Psoas muscle (tissue), 8 donors: ENCODE data around the gene SERPINE1. TPM values are rescaled to one million over a fixed set of nuclear protein-coding genes. Genes with fewer than 3 reads are reported as not detected.
A peak's percentile ranks its signal among the peaks of the same experiment; 100 is the strongest.

Source experiments
- ATAC-seq, 4 donors: fragments of 200-7000 bp; cut with Tn5 transposase; one replicate each; pipeline ENCODE4 v1.9.1; 2020; ENCODE audit warnings: moderate library complexity in 3 of 4, mild to moderate bottlenecking in 2 of 4
- DNase-seq, 2 donors: peaks; one replicate each; pipeline ENCODE4 v3.0.0-alpha.2; 2020
- H3K27ac ChIP-seq: fragments of 200-600 bp; one replicate; pipeline ENCODE4 v1.8.0; 2022
- H3K27me3 ChIP-seq, 3 donors: fragments of 200-600 bp in 1 of 3; one replicate each; pipeline versions ENCODE4 v1.6.1 to v1.8.0; 2013 to 2022; ENCODE audit warnings: low read length in 2 of 3, mild to moderate bottlenecking in 2 of 3, moderate library complexity in 1 of 3; ENCODE audit not compliant: insufficient read depth in 3 of 3
- H3K36me3 ChIP-seq, 2 donors: fragments of 200-600 bp in 1 of 2; one replicate each; pipeline versions ENCODE4 v1.6.1 to v1.8.0; 2013 to 2022; ENCODE audit warnings: low read depth in 1 of 2, mild to moderate bottlenecking in 1 of 2, moderate library complexity in 1 of 2; ENCODE audit not compliant: insufficient read depth in 1 of 2
- H3K4me1 ChIP-seq: fragments of 200-600 bp; one replicate; pipeline ENCODE4 v1.8.0; 2022
- H3K4me3 ChIP-seq: fragments of 200-600 bp; one replicate; pipeline ENCODE4 v1.8.0; 2022; ENCODE audit warnings: mild to moderate bottlenecking
- H3K9me3 ChIP-seq: fragments of 200-600 bp; one replicate; pipeline ENCODE4 v1.8.0; 2022
- WGBS, 3 donors: extraction: QIAGEN DNeasy Blood & Tissue Kit; methylation state at CpG; one replicate each; pipeline versions ENCODE4 v1.1.6 to v1.1.7; 2013; 5-methylcytosine and 5-hydroxymethylcytosine counted together
- intact Hi-C, 2 donors: fragments of 100-400 bp; cut with DNase I; formaldehyde crosslinking; loops; one replicate each; pipeline versions ENCODE4 v1.11.0 to v1.14.2; 2022
- long read RNA-seq, 2 donors: library from polyadenylated mRNA; unstranded; transcript quantifications; one replicate each; pipeline ENCODE4 v2.0.0, GENCODE V29; 2021
- polyA plus RNA-seq, 3 donors: library from polyadenylated mRNA; stranded (reverse); fragments of 200-250 nt; gene quantifications; one replicate each; pipeline ENCODE4 v1.2.3, GENCODE V29; 2013
- total RNA-seq, 4 donors: library from RNA; stranded (reverse); fragmentation: NEBNext Ultra II Directional in 2 of 4; extraction: Animal tissue kit (Norgen Biotek cat#: 25700) in 2 of 4; gene quantifications; one replicate each; pipeline versions ENCODE4 v1.2.1 to v1.2.4, GENCODE V29; 2021 to 2023
- TF ChIP-seq, protein P1 (sequence below): fragments of 200-600 bp; IDR thresholded peaks from one replicate; pipeline ENCODE4 v1.8.0; 2022; ENCODE audit warnings: antibody characterized with exemption
- donor health status: healthy with polysubstance abuse.
- donor health status: DM: no; HTN: no; CAD: no; lungs with moderate emphysema.
- donor health status: Bipolar disorder and iron deficiency.
- donor health status: healthy.
- donor health status: DM: yes; HTN: yes; CAD: no.
- donor health status: DM: no; HTN: no; CAD: no.
- donor health status: DM: no; HTN: no; CAD: no.
- donor health status: DM: yes; HTN: yes; CAD: no.

SERPINE1 gene
- total RNA-seq (10 to 100 TPM in 1 of 4 donors, 1 to 10 TPM in 3; 7.1 to 14.4 (median 7.4) TPM), polyA plus RNA-seq (100 to 1,000 TPM in 1 of 3 donors, 1 to 10 TPM in 2; 4.3 to 269 (median 5.9) TPM)
- long read RNA-seq, donor 1, partial matches to known transcripts: 4 of 4 reads
- long read RNA-seq, donor 1, other reads (novel, unspliced or antisense): 0 of 4 reads
- long read RNA-seq, donor 2, partial matches to known transcripts: 3 of 7 reads
- long read RNA-seq, donor 2, other reads (novel, unspliced or antisense): 1 of 7 reads

DNA sequence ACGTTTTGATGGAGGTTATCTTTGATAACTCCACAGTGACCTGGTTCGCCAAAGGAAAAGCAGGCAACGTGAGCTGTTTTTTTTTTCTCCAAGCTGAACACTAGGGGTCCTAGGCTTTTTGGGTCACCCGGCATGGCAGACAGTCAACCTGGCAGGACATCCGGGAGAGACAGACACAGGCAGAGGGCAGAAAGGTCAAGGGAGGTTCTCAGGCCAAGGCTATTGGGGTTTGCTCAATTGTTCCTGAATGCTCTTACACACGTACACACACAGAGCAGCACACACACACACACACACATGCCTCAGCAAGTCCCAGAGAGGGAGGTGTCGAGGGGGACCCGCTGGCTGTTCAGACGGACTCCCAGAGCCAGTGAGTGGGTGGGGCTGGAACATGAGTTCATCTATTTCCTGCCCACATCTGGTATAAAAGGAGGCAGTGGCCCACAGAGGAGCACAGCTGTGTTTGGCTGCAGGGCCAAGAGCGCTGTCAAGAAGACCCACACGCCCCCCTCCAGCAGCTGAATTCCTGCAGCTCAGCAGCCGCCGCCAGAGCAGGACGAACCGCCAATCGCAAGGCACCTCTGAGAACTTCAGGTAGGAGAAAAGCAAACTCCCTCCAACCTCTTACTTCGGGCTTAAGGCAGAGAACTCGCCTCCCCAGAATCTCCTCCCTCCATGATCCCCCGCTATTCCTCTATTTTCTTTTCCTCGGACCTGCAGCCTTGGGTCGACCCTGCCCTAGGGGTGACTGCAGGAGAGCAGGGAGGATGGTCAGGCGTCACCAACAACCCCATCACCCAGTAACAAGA lies at the start of gene SERPINE1:
Gene SERPINE1, plus strand, starts transcription at position 454 of the 809 bp plus-strand sequence. CDS start 1,290 bp downstream, outside the sequence.
- Histone ChIP-seq H3K27me3 (peaks cover 0 to 60% (median 5%) of the 10 kb centered on the region in 3 donors), H3K4me1 (peaks cover 8% of the 10 kb centered on the region), H3K27ac (peak within 1 kb of the TSS; percentile 60), H3K36me3 (peaks cover 0 to 4% of the 10 kb centered on the region in 2 donors), H3K4me3 (peak within 1 kb of the TSS; percentile 52), H3K9me3 (no peaks in the 10 kb centered on the region)
- TF ChIP-seq, protein P1, sequence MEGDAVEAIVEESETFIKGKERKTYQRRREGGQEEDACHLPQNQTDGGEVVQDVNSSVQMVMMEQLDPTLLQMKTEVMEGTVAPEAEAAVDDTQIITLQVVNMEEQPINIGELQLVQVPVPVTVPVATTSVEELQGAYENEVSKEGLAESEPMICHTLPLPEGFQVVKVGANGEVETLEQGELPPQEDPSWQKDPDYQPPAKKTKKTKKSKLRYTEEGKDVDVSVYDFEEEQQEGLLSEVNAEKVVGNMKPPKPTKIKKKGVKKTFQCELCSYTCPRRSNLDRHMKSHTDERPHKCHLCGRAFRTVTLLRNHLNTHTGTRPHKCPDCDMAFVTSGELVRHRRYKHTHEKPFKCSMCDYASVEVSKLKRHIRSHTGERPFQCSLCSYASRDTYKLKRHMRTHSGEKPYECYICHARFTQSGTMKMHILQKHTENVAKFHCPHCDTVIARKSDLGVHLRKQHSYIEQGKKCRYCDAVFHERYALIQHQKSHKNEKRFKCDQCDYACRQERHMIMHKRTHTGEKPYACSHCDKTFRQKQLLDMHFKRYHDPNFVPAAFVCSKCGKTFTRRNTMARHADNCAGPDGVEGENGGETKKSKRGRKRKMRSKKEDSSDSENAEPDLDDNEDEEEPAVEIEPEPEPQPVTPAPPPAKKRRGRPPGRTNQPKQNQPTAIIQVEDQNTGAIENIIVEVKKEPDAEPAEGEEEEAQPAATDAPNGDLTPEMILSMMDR: no peak
- peak; percentile 91 to 94 for DNase-seq
- 3 to 5% (median 5%) methylated on average over 22 of the region's 22 CpGs for WGBS, 3 donors
- peak; percentile 69 to 83 (median 80) for ATAC-seq
- intact Hi-C loops: no loop called here

DNA sequence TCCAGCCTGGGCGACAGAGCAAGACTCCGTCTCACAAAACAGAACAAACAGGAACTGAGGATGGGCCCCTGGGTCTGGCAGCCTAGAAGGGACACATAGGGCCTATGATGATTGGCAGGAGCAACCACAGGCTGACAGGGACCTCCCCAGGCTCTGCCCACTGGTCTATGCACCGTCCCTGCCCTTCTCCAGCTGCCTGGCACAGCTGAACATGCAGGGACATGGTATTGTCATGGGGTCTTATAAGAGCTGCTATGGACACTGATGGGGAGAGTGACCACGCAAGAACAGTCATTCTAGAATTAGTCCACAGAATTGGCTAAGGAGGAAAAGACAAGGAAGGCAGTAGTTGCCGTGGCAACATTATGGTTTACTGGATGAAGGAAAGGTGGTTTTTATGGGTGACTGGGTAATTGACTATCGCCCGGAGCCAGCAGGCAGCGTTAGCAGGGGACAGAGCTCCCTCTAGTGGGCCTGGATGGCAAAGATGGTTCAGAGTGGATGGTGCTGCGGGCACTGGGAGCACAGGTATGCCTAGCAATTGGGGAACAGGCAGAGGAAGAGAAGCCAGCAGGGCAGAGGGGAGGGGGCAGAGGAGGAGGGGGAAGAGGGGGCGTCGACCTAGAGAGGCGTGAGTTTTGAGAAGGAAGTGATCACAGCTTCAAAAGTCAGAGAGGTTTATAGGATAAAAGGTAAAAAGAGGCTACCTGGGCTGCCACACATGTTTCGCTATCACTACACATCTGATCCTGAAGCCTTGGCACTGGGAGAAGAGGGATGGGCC lies 49.4 kb upstream of the SERPINE1 start:
- no peak overlapping the region for H3K27ac ChIP-seq
- DNase-seq (peak; percentile 70 to 77), ATAC-seq (peak; percentile 72 to 91 (median 84))
- H3K9me3 ChIP-seq: no peaks in the 10 kb centered on the region
- intact Hi-C loops: loop anchor here (5.0 kb wide), 1 partner anchor 180 kb away; the partner anchor contains the start of gene ACHE (in 2 of the 2)
- H3K4me1 ChIP-seq: no peaks in the 10 kb centered on the region
- no peaks in the 10 kb centered on the region for H3K27me3 ChIP-seq
- H3K4me3 ChIP-seq: no peak overlapping the region
- WGBS, 3 donors: 21 to 22% (median 21%) methylated on average over 13 of the region's 13 CpGs
- TF ChIP-seq, protein P1: peak; percentile 73
- no peaks in the 10 kb centered on the region for H3K36me3 ChIP-seq

DNA sequence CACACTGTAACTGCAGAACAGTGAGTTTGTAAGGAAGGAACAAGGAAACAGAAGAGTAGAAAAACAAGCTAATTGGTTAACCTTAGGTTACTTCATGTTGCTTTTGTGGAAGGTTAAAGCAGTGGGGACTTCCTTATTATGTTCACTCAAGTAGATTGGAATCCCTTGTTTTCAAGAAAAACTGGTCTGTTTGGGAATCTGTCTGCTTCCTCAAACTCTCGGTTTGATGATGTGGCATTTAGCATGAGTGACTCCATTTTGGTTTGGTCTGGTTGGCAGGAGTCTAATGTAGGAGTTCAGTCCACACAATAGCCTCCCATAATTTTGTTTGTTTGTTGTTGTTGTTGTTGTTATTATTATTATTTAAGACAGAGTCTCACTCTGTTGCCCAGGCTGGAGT lies 45.5 kb upstream of the SERPINE1 start:
- 64 to 75% (median 69%) methylated on average over 1 of the region's 1 CpG for WGBS, 3 donors
- H3K4me3 ChIP-seq: no peak overlapping the region
- intact Hi-C loops: no loop called here

DNA sequence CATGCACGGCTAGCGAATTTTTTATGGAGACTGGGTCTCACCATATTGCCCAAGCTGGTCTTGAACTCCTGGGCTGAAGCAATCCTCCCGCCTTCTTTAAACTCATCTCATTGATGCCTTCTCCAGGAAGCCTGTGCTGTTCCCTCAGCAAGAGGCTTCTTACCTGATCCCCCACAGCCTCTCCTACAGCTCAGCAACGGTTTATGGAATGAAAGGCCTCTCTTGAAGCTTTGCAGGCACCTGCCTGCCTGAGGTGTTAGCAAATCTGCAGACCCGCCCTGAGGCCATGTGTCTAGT lies 42.1 kb upstream of the SERPINE1 start:
- intact Hi-C loops: no loop called here
- 48 to 56% (median 54%) methylated on average over 5 of the region's 5 CpGs for WGBS, 3 donors
- H3K27me3 ChIP-seq: no peaks in the 10 kb centered on the region
- no peaks in the 10 kb centered on the region for H3K9me3 ChIP-seq
- no peak for DNase-seq
- TF ChIP-seq, protein P1: no peak
- peak overlapping the region; percentile 77 for H3K4me3 ChIP-seq
- H3K36me3 ChIP-seq: peaks cover 10 to 28% of the 10 kb centered on the region in 2 donors
- H3K4me1 ChIP-seq: peaks cover 10% of the 10 kb centered on the region
- ATAC-seq: no peak
- peak overlapping the region; percentile 84 for H3K27ac ChIP-seq

More for the DNA sequence above, 45.5 kb upstream of the SERPINE1 start:
- no peaks in the 10 kb centered on the region for H3K9me3 ChIP-seq
- no peaks in the 10 kb centered on the region for H3K36me3 ChIP-seq
- DNase-seq (no peak), ATAC-seq (no peak)
- TF ChIP-seq, protein P1: no peak
- H3K27ac ChIP-seq: no peak overlapping the region
- no peaks in the 10 kb centered on the region for H3K27me3 ChIP-seq
- peaks cover 5% of the 10 kb centered on the region for H3K4me1 ChIP-seq
